UCSD-AML1 (cell line): ENCODE results near the gene CKAP4.

Experiments
- DNase-seq: peaks from one replicate; lab custom pipeline; 2025; ENCODE audit not compliant: unreplicated experiment; lab: John Stamatoyannopoulos, UW

The CKAP4 gene

DNA sequence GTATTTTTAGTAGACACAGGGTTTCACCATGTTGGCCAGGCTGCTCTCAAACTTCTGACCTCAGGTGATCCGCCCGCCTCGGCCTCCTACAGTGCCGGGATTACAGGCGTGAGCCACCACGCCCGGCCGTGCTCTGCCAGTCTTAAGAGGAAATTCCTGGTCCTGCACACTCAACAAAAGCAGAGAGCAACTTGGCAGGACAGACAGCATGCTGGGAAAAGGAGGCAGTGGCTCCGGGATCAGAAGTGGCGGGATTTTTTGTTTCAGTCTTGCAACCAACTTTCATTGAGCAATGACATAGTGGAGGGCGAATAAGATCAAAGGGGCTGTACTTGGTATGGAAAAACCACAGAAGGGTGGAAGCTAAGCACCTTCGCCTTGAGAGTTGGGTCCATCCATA lies 2.1 kb downstream of the CKAP4 start:
- no peak for DNase-seq

GRCh38 chr12:106243620-106244019 lies 4.2 kb downstream of the CKAP4 start:
- DNase-seq = no peak

DNA sequence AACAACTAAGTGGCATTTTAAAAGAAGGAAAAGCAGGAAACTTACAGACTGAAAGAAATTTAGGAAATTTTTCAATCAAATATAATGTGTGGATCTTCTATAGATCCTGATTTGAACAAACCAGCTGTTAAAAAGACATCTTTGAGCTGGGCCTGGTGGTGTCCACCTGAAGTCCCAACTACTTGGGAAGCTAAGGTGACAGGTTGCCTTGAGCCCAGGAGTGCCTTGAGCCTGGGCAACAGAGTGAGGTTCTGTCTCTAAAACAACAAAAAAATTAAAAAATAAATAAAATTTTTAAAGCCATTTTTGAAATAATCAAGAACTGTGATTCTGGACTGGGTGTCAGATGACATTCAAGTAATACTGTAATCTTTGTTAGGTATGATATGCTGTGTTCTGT lies 7.0 kb downstream of the CKAP4 start:
- no peak for DNase-seq

- no peak for DNase-seq
Observed at GRCh38 chr12:106239951-106240335, 7.9 kb downstream of the CKAP4 start.

DNA sequence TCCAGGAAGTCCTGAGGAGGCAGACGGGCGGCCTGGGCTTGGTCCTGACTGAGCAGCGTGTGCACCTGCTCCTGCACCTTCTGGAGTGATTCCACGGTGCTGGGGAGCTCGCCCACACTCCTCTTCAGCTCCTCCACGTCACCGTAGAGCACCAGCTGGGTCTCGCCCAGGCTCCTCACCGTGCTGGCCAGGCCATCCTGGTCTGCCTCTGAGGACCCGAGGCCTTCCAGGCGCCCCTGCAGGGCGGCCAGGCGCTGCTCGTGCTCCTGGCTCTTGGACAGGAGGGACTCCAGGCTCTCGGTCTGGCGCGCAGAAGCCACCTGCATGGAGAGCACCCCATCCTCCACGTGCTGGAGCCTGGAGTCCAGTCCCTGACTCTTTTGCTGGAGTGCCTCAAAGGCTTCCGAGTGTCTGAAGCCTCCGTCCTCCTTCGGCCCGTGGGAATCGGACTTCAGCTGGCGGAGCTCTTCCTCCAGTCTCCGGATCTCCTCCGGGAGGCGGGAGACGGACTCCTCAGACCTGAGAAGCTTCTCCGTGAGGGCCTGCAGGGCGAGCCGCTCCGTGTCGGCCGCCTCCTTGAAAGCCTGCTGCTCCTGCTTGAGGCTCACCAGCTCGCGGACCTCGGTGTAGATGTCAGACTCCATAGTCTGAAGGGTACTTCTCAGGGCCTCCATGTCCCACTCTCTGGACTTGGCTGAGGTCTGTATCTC lies 8.4 kb downstream of the CKAP4 start:
- DNase-seq = no peak

GRCh38 chr12:106238146-106238545 lies 9.7 kb downstream of the CKAP4 start:
- no peak for DNase-seq

DNA sequence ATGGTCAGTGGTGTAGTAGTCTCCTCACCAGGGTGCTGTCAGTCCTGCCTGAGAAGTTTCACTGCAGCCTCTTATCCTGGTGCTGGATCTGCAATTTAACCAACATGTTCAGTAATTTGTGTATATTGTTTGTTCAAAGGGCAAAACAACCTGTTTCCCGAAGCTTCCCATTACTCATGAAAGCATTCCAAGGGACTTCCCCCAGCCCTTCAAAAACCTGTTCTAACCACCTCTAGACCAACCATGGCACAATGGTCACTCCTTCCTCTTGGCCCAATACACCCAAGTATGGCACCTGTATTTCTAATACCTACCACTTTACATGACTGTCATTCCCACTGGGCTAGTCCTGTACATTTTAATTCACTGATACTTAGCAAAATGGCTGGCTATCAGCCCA lies 12.1 kb downstream of the CKAP4 start:
- DNase-seq = no peak

DNA sequence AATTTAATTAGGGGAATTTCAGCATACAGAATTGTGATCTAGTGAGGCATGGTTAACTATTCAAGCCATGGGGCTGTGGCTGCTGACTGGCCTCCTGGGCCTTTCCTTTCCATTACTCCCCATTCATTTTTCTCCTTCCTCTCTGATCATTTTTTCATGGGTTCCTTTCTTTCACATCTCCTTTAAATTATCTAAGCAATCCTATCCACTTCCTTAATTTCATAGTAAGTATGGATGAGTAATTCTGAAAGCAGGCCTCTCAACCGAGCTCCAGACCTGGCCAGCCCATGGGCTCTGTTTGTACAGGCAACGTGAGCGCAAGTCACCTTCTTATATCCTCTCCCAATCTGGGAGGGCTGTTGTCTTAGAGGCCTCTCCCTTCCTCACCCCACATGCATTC lies 13.4 kb downstream of the CKAP4 start:
- DNase-seq = no peak

- DNase-seq = no peak
Observed at GRCh38 chr12:106233011-106233410, 14.8 kb downstream of the CKAP4 start.

- DNase-seq = no peak
Observed at GRCh38 chr12:106229036-106229591, 18.7 kb downstream of the CKAP4 start.

DNA sequence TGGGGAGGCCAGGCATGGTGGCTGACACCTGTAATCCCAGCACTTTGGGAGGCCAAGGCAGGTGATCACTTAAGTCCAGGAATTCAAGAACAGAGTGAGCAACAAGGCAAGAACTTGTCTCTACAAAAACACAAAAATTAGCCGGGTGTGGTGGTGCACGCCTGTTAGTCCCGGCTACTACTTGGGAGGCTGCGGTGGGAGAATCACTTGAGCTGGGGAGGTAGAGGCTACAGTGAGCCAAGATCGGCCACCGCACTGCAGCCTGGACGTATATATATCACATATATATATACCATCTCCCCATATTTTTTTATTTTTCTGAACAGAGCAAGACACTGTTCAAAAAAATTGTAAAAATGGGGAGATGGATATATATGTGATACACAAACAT lies 19.5 kb downstream of the CKAP4 start:
- no peak for DNase-seq

DNA sequence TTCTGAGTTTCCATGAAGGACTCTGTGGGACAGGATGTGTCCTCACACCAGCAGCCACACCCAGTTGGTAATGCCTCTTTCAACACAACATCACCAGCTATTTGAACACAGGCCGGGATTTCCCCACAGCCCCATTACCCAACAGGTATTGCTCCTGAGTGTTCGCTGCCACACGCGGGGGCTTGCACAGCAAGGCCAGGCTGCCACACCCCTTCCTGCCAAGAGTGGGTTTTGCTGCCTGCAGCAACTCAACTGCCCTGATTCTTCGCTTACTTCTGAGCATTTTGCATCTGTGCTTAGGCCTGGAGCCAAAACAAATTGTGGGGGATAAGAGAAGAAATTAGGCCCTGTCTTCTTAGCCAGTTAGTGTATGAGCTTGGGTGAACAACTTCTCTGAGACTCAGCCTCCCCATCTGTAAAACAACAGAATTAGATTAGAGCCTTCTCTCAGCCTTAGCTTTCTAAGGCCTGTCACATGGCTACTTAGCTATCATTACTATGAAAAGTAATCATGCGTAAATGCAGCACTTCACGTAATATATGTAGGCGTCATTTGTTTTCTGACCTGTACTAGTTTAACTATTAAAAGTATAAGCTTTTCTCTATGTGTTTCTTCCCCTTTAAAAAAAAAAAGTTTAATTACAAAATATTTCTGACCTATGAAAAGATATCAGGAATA lies 20.0 kb downstream of the CKAP4 start:
- no peak for DNase-seq

DNA sequence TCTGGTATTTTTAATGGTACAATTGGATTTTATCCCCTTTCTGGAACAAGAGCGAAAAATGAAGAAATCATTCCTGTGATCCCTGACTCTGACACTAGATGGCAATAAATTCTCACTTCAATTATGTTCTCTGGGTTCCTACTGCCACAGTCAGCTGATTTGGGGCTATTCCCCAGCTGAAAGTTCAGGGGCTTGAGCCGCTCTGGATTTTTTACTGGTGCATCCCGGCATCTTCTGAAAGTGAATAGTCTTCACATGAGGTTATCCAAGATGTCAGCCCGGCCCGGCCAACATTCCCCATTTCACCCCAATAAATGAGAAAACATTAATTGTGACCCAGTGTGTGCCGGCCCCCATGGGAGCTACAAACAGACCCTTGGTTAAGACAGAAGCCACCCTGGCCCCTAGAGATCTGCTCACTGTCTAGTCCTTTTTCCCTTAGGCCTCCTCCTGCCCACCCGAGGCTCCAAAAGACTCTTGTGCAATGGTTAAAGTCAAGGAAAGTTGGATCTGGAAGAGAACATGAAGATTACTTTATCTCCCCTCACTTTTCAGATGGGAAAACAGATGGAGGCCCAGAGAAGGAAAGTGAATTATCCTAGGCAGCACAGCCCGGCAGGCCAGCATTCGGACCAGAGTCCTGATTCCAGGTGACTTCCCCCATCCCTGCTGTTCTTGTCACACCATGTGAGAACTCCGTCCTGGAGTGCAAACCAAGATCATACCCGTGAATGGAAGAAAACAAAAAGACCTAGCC lies 20.8 kb downstream of the CKAP4 start:
- DNase-seq = no peak

- no peak for DNase-seq
Observed at GRCh38 chr12:106224355-106224706, 23.5 kb downstream of the CKAP4 start.

GRCh38 chr12:106223485-106224354 lies 24.1 kb downstream of the CKAP4 start:
- peak; percentile 55 for DNase-seq

DNA sequence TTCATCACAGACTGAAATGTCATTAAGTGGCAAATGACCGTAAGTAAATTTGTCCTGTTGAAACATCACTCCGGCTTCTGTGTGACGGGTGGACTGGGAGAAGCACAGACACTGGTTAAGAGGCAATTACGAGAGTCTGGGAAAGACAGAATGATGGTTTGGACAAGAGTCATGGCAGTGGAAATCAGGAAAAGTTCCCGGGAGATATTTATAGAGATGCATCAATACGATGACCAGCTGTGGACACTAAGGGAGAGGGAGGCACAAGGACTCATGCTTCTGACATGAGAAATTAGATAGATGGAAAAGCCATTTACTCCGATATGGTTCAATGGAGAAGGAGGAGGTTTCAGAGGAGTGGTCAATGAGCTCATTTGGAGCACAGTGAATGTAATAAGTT lies 27.3 kb downstream of the CKAP4 start:
- DNase-seq = no peak

GRCh38 chr12:106219043-106219442 lies 28.8 kb downstream of the CKAP4 start:
- DNase-seq = no peak

DNA sequence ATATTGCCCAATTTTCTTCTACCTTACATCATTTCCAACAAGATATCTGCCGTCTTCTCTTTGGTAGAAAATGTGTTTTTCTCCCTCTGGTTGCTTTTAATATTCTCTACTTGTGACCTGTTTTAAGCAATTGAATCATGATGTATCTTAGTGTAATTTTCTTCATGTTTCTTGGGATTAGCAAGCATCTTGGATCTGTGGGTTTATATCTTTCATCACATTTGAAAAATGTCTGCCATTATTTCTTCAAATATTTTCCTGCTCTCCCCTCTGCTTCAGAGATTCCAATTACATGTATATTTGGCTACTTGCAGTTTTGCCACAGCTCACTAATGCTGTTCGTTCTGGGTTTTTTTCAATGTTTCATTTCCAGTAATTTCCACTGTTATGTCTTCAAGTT lies 30.1 kb downstream of the CKAP4 start:
- DNase-seq = no peak

DNA sequence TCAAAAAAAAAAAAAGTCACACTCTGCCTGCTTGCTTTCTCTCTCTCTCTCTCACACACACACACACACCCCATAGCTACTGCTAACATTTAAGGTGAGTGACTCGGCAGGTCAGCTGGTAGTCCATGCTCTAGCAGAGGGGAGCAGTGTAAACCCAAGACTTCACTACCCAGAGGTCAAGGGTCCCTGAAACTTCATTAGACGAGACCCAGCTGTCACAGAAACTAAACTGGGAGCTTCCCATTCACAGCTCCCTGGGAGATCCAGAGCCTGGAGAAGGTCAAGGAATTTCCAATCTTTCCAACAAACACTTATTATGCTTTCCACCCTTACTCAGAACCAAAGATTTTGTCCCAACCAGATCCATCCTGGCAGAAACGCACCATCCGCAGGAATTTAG lies 33.2 kb downstream of the CKAP4 start:
- no peak for DNase-seq

DNA sequence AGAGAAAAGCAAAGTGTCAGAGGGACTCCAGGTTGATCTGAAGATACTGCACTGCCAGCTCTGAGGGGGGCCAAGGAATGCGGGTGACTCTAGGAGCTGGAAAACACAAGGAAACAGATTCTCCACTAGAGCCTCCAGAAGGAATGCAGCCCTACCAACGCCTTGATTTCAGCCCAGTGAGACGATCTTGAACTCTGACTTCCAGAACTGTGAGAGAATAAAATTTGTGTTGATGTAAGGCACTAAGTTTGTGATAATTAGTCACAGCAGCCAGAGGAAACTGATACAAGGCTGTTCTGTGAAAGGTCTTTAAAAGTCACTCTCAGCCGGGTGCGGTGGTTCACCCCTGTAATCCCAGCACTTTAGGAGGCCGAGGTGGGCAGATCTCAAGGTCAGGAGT lies 34.2 kb downstream of the CKAP4 start:
- no peak for DNase-seq

DNA sequence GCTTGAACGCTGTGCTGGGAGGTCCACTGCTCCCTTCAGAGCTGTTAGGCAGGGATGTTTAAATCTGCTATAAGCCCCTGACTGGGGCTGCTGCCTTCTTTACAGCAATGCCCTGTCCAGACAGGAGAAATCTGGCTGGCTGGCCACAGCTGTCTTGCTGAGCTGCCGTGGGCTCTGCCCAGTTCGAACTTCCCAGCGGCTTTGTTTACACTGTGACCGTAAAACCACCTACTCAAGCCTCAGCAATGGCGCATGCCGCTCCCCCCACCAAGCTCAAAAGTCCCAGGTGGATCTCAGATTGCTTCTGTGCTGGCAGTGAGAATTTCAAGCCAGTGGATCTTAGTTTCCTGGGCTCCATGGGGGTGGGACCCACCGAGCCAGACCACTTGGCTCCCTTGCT lies 35.8 kb downstream of the CKAP4 start:
- no peak for DNase-seq
